Activated T-helper 1 cell treated with anti-CD3 and anti-CD28 coated beads, Interleukin-2, amount 50 U/mL, for 16 hours (primary cell): ENCODE data around the gene GLRA1.

ENCODE experiments used
- DNase-seq, 2 donors: peaks; one replicate each; pipeline ENCODE4 v3.0.0-alpha.2; 2020; ENCODE audit warnings: low read depth in 1 of 2, low spot score in 1 of 2

GLRA1 gene

GRCh38 chr5:151775025-151775606 is 149.5 kb downstream of the GLRA1 start:
- DNase-seq: no peak

GRCh38 chr5:151773951-151774350 is 150.7 kb downstream of the GLRA1 start:
- no peak for DNase-seq

- no peak for DNase-seq
These were observed 151.6 kb downstream of the GLRA1 start for GRCh38 chr5:151772846-151773561.
